Measurements from ENCODE around the gene CEBPG. TPM values are rescaled to one million over a fixed set of nuclear protein-coding genes. Genes with fewer than 3 reads are reported as not detected.
A peak's percentile ranks its signal among the peaks of the same experiment; 100 is the strongest.

Gene CEBPG
- total and polyA plus RNA-seq, 9 of the 15 experiments (the other 6 are each of a cell fraction or from before 2014, with no cell fraction given), result 9.5 to 34.9 (median 30.9) TPM

GRCh38 chr19:33406521-33407139 is 33.1 kb downstream of the CEBPG start (continued):
- TF ChIP-seq REST (IDR thresholded peaks at IDR 0.05; ENCODE audit: borderline replicate concordance), result peak; percentile 87
- TF ChIP-seq REST (CRISPR knock-in tag; IDR thresholded peaks at IDR 0.05; ENCODE audit: low read depth), result no peak
- peak; percentile 87 to 88 (median 87) for TF ChIP-seq CTCF (IDR thresholded peaks at IDR 0.05 in 2 of 3, conservative IDR thresholded peaks at IDR 0.05 in 1 of 3; ENCODE audit: insufficient read depth in 2 of 3, low read depth in 1 of 3, low read length in 3 of 3)
- TF ChIP-seq ZNF174 (CRISPR knock-in tag; IDR thresholded peaks at IDR 0.05), result no peak
- 0 out of 2 replicates have a peak, but pooled peaks have one; percentile 19 for TF ChIP-seq RB1 (IDR thresholded peaks at IDR 0.05; ENCODE audit: low read depth)
- peak; percentile 88 for TF ChIP-seq STAG1 (CRISPR knock-in tag; IDR thresholded peaks at IDR 0.05; ENCODE audit: borderline replicate concordance)
- no peak for TF ChIP-seq ELF2 (CRISPR knock-in tag; IDR thresholded peaks at IDR 0.05)
- TF ChIP-seq MEF2A (IDR thresholded peaks at IDR 0.05; ENCODE audit: control insufficient read depth, low read depth, low read length), result no peak
- no peak for TF ChIP-seq FIP1L1 (IDR thresholded peaks at IDR 0.05; ENCODE audit: low read depth, low read length, poor library complexity, severe bottlenecking)

Data from K562 (cell line).